ELR (cell line): ENCODE results near the gene MED28.
"Not testable (repeated sequence)": the region's sequence is repeated elsewhere in the genome, so short reads cannot be mapped to it uniquely, and the experiment has no call there.

Source experiments
- DNase-seq: peaks from one replicate; pipeline ENCODE4 v3.0.0-alpha.2; 2015; ENCODE audit warnings: low read depth

Gene MED28

GRCh38 chr4:17614416-17615299 lies at the start of gene MED28:
Gene MED28 (plus strand): TSS chr4:17614641. CDS start chr4:17614655, 14 bp downstream.
- peak; percentile 96 for DNase-seq

DNA sequence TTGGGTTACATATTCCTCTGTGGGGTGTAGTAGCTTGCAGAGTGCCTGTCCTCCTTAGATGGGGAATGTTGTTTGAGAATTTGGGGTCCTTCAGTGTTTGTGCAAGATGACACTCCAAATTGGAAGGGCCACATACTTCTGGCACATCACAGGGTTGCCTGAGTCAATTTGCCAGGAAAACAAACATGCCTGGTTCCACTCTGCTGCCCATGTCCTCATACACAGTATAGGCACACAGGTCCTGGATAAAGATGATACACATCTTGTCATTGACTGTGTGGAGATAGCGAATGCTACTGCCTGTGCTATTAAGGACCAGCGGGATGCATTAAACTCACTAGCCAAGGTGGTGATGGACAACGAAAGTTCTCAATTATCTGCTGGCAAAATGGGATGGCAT lies 48.6 kb upstream of the MED28 start:
- no peak for DNase-seq

DNA sequence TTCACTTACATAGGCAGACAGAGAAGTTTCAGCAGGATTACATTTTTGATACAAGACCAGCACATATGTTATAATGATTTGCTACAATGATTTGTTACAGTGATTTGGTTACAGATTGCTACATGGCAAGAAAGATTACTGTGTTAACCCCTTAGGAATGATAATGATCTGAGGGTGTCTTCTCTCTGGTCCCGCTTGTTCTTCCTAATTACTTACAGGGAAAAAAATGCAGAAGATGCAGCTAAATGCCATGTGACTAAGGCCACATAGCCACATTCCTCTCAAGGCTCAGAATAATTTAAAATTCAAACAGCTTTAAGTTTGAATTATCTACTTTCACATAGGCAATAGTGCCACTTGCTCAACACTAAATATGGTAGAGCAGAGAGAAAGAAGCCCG lies 47.2 kb upstream of the MED28 start:
- no peak for DNase-seq

DNA sequence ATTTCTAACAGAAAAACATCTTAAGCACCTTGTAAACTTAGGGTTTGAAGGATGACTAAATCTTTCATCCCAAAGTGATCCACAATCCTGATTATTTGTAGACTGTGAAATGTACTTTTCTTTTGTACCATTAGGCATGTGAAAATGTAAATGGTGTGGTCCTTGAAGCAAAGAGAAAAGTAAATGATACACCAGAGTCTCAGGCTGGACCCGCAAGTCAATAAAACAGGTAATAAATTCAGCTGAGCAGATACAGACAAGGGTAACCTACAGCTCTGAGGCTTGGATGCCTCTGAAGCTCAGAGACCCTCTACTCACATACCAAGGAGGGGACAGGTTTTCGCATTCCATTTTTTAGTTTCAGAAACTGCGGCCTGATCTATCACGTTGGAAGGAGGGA lies 40.2 kb upstream of the MED28 start:
- DNase-seq: no peak

DNA sequence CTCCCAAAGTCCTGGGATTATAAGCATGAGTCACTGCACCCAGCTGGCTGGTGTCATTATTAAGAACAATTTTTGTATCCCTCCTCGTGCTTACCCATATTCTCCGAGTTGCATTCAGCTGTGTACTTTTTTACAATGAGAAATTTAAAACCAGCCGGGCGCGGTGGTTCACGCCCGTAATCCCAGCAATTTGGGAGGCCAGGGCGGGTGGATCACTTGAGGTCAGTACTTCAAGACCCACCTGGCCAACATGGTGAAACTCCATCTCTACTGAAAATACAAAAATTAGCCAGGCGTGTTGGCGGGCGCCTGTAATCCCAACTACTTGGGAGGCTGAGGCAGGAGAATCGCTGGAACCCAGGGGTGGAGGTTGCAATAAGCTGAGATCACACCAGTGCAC lies 39.3 kb upstream of the MED28 start:
- DNase-seq: not testable (repeated sequence)

DNA sequence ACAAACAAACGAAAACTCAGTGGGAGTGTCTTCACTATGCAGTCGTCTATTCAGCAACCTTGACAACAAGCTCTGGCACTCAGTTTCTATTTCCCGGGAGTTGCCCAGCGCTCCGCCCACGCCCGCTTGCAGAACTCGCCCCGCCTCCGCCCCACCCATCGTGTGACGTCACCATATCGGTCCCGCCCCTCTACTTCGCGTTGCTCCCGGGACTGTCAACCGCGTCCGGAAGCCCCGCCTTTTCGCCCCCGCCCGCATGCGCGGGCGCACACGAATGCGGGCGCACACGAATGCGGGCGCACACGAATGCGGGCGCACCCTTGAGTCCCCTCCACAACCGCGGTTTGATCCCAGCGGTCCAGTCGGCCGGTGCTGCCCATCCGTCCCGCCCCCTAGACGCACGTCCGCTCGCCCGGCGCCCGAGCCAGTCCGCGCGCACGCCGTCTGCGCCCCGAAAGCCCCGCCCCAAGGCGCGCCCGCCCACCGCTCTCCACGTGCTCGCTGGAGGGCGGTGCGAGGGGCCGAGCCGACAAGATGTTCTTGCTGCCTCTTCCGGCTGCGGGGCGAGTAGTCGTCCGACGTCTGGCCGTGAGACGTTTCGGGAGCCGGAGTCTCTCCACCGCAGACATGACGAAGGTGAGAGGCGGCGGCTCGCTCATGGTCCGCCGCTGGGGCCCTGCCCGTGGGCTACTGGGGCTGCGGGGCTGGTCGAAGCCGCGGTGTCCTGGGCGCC lies 37.3 kb upstream of the MED28 start, which contains the start of gene LAP3:
TSS of gene LAP3 (plus strand) at position 267 of the 733 bp plus-strand sequence. CDS start at position 535, 268 bp downstream.
- peak; percentile 94 for DNase-seq

DNA sequence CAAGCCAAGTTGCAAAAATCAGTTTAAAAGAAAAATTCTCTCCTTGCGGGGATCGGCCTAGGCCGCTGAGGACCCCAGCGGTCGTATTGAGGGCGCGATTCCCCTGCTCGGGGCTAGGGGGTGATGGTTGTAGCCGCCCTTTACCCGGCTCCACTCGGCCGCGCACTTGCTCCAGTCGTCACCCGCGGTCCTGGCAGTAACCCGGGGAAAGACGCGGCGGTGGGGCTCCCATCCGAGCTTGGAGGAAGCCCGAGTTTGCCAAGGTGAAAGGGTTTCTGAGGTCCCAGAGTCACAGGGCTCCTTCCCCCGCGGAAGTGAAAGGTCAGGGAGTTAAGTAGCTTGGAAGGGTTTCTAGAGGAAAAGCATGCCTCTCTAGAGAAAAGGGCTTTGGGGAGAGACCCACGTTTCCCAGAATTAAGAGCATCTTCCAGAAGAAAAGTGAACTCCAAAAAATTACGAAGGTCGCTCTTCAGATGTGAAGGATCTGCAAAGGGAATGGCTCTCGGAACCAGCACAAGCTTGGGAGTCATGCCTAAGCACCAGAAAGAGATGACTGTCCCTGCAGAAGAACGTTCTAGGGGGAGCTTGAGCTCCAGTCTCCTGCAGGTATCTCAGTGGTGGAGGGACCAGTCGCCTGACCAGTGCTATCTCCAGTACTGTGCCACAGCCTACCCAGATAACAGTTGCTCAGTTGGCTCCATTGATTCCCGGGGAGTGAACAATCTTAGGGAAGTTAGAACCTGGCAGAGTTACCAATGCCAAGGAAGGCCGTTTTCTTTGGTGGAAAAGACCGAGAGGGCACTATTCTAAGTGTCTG lies 36.6 kb upstream of the MED28 start:
- DNase-seq: peak; percentile 46

DNA sequence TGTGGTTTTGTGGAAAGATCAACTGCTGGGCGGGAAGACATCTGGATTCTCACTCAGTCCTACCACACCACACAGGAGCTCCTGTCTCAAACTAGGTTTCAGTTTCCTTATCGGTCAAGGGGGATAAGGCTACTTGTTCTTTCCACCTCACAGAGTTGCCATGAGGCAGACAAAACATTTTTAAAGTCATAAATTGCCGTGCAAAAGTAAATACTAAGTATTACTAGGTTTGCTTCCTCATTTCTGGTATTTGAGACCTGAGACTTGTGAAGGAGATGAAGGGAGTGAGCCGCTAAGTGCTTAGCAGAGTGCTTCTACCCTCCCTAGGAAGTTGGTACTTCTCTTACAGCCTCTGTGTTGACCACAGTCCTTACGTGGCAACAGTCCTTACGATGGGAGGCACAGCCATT lies 36.0 kb upstream of the MED28 start:
- peak; percentile 21 for DNase-seq

DNA sequence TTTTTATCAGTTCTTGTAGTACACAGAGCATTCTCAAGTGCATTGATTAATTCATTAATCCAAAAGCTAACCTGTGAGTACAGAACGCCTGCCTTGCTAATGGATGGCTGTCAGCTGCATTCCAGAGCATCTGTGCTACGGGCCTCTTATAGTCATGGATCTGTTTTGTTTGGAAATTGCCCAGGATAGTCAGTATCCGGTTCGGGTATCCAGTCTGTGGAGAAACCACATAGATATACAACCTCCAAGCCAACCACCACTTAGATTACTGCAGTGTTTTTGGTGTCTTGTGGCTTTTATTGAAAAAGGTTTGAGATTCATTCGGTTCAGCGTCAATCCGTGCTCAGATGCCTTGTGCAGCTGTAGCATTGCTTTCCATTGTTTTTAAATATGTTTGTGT lies 33.5 kb upstream of the MED28 start:
- DNase-seq: peak; percentile 43

DNA sequence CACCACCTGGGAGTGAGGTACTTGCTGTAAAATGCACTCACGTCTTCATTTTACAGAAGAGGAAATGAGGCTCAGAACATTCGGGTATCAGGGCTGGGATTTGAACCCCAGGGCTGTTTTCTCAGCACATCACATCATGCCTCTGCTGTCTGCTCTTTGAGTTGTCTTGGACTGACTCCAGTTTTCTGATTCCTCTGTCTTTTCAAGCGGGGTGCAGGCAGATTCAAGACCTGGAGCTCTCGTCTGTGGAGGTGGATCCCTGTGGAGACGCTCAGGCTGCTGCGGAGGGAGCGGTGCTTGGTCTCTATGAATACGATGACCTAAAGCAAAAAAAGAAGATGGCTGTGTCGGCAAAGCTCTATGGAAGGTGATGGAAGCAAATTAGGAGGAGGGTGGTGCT lies 31.2 kb upstream of the MED28 start:
- DNase-seq: no peak

DNA sequence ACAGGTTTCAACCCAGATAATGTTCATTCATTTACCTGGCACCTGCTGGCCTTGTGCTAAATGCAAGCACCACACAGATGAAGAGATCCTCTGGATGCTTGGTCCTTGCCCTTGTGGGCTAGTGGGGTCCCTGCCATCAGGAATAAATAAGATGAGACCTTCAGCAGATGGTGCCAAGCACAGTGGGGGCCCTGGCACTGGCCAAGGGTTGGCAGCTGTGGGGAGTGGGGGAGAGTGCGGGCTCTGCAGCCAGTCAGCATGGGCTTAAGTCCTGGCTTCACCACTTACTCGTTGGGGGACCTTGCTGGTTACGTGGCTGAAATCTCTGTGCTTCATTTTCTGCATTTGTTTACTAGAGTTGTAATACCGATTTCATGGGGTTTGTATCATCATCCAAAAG lies 30.5 kb upstream of the MED28 start:
- no peak for DNase-seq

DNA sequence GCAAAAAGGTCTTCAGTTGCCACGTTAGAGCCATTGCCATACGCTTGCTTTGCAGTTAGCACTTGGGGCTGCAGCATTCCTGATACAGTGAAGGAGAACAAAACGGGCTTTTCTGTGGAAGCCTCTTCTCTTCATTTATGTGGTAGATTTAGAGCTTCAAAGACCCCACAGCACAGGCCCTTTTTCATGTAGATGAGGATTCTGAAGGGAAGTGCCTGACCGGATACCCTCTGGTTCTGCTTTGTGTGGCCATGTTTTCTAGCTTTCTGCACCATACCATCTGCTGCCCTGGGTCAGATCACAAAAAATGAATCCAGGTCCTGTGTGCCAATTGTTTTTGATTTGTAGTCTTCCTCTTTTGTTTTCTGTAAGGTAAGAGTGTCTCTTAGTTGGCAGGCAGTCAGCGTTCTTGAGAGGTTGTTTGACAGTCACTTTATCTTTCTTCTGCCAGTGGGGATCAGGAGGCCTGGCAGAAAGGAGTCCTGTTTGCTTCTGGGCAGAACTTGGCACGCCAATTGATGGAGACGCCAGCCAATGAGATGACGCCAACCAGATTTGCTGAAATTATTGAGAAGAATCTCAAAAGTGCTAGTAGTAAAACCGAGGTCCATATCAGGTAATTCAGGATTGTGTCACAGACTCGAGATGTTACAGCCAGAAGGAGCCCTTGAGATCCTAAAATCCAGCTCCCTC lies 29.8 kb upstream of the MED28 start:
- no peak for DNase-seq

- DNase-seq: no peak
These were observed 27.2 kb upstream of the MED28 start for GRCh38 chr4:17587094-17587822.

GRCh38 chr4:17589355-17589754 lies 25.1 kb upstream of the MED28 start:
- no peak for DNase-seq

DNA sequence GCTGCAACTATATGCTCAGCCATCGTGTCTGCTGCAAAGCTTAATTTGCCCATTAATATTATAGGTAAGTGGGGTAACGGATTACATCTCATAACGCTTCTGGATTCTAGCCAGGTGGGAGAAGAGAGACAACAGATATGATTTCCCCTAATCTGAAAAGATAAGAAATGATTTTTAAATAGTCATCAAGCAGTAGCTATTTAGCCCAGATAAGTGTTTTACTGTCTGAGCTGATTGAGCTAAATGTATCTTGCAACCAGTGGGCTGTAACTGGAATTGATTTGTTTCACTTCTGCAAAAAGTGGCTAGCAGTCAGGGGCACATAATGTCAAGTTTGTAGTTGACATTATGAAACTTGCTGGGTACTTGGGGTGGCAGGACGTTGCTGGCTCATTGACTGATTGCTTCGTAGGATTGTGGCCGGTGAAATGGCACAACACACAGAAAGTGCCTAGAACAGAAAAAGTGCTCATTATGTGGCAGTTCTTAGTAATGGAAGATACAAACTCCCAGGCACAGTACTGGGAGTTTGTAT lies 18.9 kb upstream of the MED28 start:
- DNase-seq: no peak

DNA sequence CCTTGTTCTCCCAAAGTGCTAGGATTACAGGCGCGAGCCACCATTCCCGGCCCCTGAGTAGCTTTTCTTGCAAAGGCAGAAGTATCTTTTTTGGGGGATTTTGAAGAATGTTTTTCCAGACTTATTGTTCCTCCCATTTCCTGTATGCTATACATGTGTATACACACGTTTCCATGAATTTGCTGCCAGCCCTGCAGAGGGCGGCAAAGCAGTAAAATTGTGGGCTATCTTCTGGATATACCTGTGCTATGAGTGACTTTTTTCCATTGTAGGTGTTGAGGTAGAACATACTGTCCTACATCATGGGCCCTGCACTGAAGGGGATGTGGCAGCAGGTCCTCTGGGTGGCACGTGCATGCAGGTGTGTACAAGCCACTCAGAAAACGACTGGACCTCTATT lies 16.9 kb upstream of the MED28 start:
- DNase-seq: peak; percentile 37

DNA sequence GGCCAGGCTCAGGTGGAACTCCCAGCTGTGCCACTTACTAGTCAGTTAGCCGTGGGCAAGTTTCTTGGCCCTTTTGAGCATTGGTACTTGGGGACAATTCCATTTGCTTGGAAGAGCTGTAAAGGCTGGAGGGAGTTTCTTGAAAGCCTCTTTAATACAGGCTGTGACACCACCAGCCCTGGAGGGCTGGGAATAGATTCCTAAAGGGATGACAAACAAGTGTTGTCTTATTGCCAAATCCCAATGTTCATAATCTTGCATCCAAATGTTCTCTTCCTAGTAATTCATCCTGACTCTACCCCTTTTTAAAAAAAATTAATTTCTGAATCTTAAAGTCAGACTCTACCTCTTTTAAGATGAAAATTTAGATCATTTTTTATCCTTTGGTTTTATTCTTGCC lies 14.6 kb upstream of the MED28 start:
- DNase-seq: no peak

DNA sequence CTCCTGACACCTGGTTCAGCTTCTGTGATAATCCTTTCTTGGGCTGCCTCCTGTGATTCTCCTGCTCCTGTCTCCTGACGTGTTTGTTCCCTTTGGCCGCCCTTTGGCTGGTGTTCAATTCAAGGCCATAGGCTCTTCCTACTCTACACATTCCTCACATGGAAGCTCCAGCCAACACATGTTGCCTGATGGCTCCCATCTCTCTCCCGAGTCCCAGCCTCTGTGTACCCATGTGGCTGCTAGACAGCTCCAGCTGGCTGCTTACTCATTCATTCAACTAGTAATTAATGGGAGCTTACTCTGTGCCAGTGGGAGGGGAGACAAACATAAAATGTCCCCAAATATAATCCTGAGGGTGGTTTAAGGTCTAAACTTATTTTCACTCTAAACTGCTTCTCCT lies 9.2 kb upstream of the MED28 start:
- no peak for DNase-seq

- DNase-seq: peak; percentile 93
These were observed 553 bp upstream of the MED28 start for GRCh38 chr4:17613761-17614415.

DNA sequence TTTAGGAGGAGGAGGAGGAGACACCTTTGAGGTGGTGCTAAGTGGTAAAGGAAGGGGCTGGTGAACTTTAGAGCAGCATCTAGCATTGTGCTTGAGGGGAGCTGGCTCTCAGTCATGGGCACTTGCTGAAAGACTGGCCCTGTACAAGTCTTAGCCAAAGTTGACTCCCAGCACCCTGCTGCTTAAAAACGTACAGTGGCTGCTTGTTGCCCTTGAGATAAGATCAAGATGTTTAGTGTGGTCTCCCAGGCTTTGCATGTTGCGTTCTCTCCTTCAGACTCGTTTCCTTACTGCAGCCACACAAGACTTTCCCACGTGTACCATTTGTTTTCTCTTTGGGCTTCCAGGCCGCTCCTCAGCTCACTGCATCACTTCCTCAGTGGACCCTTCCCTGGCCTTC lies 1.8 kb downstream of the MED28 start:
- no peak for DNase-seq
